Caco-2 (cell line): ENCODE data around the gene PGM2. TPM values are rescaled to one million over a fixed set of nuclear protein-coding genes. Genes with fewer than 3 reads are reported as not detected.

Source experiments
- BruUV-seq: library from RNA; stranded (reverse); fragments of 400-500 nt; replicated peaks from 2 replicates; lab custom pipeline; 2021; lab: Mats Ljungman, UMichigan
- CTCF ChIA-PET: fragments of 300-600 bp; sonication (Branson Sonifier 250); formaldehyde crosslinking; loops from one replicate; lab custom pipeline; 2022; ENCODE audit warnings: antibody characterized with exemption; lab: Charles Lee
- POLR2A ChIA-PET: fragments of 300-600 bp; sonication (Branson Sonifier 250); formaldehyde crosslinking; loops from one replicate; lab custom pipeline; 2022; ENCODE audit warnings: antibody characterized with exemption; lab: Charles Lee
- DNase-seq, 2 experiments: peaks; one replicate each; pipeline versions ENCODE4 v3.0.0 to v3.0.0-alpha.2; 2020 to 2022
- H3K27me3 ChIP-seq: replicated peaks from 2 replicates; pipeline ENCODE4 v1.6.0; 2011; ENCODE audit warnings: low read length; ENCODE audit not compliant: control insufficient read depth, insufficient read depth
- H3K36me3 ChIP-seq: 2 replicates; pipeline ENCODE4 v1.5.1; 2011; ENCODE audit warnings: low read length; ENCODE audit not compliant: control insufficient read depth, insufficient read depth
- H3K4me1 ChIP-seq: fragments of 250-450 bp; sonication (Bioruptor Pico); 2 replicates; pipeline ENCODE4 v1.5.1; 2020; ENCODE audit warnings: mild to moderate bottlenecking
- H3K4me3 ChIP-seq: 2 replicates; pipeline ENCODE4 v1.5.1; 2011; ENCODE audit warnings: low read depth, mild to moderate bottlenecking, control low read depth, low read length
- H3K9me3 ChIP-seq: fragments of 250-450 bp; sonication (Bioruptor Pico); 2 replicates; pipeline ENCODE4 v1.5.1; 2020; ENCODE audit warnings: mild to moderate bottlenecking, moderate library complexity
- H3K27ac Mint-ChIP-seq: one replicate; pipeline ENCODE4 v1.8.0; 2022; ENCODE audit warnings: mixed read lengths; ENCODE audit not compliant: unreplicated experiment
- H3K27me3 Mint-ChIP-seq: one replicate; pipeline ENCODE4 v1.8.0; 2022; ENCODE audit warnings: mixed read lengths; ENCODE audit not compliant: insufficient read depth, unreplicated experiment
- H3K36me3 Mint-ChIP-seq: one replicate; pipeline ENCODE4 v1.8.0; 2022; ENCODE audit warnings: mild to moderate bottlenecking, mixed read lengths; ENCODE audit not compliant: insufficient read depth, unreplicated experiment
- H3K4me1 Mint-ChIP-seq: one replicate; pipeline ENCODE4 v1.8.0; 2022; ENCODE audit warnings: low read depth, mixed read lengths; ENCODE audit not compliant: unreplicated experiment
- H3K4me3 Mint-ChIP-seq: one replicate; pipeline ENCODE4 v1.8.0; 2022; ENCODE audit warnings: mild to moderate bottlenecking, moderate library complexity, mixed read lengths; ENCODE audit not compliant: unreplicated experiment
- H3K9me3 Mint-ChIP-seq: one replicate; pipeline ENCODE4 v1.8.0; 2022; ENCODE audit warnings: mixed read lengths; ENCODE audit not compliant: unreplicated experiment
- intact Hi-C: fragments of 100-400 bp; cut with micrococcal nuclease; formaldehyde crosslinking; loops from one replicate; pipeline ENCODE4 v1.10.0; 2022; ENCODE audit not compliant: unreplicated experiment
- total RNA-seq: library from RNA; stranded (reverse); gene quantifications from 2 replicates; pipeline ENCODE4 v1.2.3, GENCODE V29; 2022
- TF ChIP-seq, protein P1 (sequence below), 2 experiments: fragments of 200-600 bp in 1 of 2; IDR thresholded peaks; 1 replicate in 1 of 2; 2 replicates in 1 of 2; pipeline versions ENCODE4 v1.5.1 to v1.8.0; 2011 to 2022; ENCODE audit warnings: antibody characterized with exemption in 1 of 2, control low read depth in 1 of 2, inconsistent platforms in 1 of 2, low read depth in 1 of 2, low read length in 1 of 2, mild to moderate bottlenecking in 1 of 2, moderate library complexity in 1 of 2; ENCODE audit not compliant: insufficient read depth in 1 of 2, severe bottlenecking in 1 of 2, unreplicated experiment in 1 of 2

The PGM2 gene
- total RNA-seq, 1 experiment from 2014 or later, result 33.4 TPM

DNA sequence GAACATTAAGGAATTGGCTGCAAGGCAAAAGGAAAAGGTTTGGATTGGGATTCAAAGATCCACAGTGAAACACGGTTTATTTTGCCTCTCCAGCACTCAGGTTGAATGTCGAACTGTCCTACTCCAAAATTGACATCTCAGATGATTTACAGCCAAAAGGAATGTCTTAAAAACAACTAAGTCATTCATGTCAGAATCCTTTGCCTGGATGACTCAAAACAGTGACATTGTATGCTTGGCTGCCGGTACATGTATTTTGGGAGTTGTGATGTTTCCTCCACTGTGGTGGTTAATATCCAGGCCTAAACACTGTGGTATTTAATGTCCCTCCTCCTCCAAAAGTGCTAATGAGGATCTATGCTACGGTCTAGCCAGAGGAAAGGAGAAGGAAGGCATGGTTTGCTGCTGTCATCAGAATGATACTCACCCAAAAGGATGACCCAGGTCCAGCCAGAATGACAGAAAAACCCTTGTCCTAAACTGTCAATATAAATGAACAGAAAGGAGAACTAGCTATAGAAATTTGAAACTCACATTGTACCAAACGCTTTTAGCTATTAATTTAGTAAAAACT is 20.9 kb downstream of the PGM2 start:
- POLR2A ChIA-PET, result no interaction called here
- BruUV-seq, result no TSS peak
- Mint-ChIP-seq H3K9me3 (no peaks in the 10 kb centered on the region), H3K36me3 (peaks cover 15% of the 10 kb centered on the region), H3K27me3 (no peaks in the 10 kb centered on the region), H3K4me1 (no peaks in the 10 kb centered on the region), H3K4me3 (no peak overlapping the region), H3K27ac (no peak overlapping the region)
- intact Hi-C loops, result no loop called here
- Histone ChIP-seq H3K4me3 (no peak overlapping the region), H3K36me3 (no peaks in the 10 kb centered on the region), H3K27me3 (no peaks in the 10 kb centered on the region), H3K4me1 (no peaks in the 10 kb centered on the region), H3K9me3 (no peaks in the 10 kb centered on the region)
- CTCF ChIA-PET, result no interaction called here
- TF ChIP-seq, protein P1, sequence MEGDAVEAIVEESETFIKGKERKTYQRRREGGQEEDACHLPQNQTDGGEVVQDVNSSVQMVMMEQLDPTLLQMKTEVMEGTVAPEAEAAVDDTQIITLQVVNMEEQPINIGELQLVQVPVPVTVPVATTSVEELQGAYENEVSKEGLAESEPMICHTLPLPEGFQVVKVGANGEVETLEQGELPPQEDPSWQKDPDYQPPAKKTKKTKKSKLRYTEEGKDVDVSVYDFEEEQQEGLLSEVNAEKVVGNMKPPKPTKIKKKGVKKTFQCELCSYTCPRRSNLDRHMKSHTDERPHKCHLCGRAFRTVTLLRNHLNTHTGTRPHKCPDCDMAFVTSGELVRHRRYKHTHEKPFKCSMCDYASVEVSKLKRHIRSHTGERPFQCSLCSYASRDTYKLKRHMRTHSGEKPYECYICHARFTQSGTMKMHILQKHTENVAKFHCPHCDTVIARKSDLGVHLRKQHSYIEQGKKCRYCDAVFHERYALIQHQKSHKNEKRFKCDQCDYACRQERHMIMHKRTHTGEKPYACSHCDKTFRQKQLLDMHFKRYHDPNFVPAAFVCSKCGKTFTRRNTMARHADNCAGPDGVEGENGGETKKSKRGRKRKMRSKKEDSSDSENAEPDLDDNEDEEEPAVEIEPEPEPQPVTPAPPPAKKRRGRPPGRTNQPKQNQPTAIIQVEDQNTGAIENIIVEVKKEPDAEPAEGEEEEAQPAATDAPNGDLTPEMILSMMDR (IDR thresholded peaks at IDR 0.05; ENCODE audit: insufficient read depth in 1 of 2, low read depth in 1 of 2, low read length in 1 of 2, severe bottlenecking in 1 of 2, unreplicated experiment in 1 of 2), result no peak
- no peak for DNase-seq

DNA sequence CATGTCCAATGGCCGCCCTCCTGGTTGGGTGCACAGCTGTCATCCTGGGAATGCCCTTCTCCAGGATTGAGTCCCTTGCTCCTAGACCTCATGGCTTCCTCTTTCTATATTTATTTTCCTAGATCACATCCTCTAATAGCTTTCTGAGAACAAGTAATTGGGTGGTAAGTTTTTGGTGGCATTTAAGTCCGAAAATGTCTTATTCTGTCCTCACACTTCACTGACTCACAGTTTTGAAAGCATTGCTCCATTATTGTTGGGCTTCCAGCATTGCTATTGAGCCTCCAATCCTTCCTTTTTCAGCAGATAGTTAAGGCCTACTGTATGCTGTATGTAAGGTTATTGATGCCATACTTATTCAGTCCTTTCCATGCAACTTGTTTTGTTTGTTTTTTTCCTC is 25.9 kb downstream of the PGM2 start:
- intact Hi-C loops, result no loop called here
- Histone ChIP-seq H3K36me3 (no peaks in the 10 kb centered on the region), H3K27me3 (no peaks in the 10 kb centered on the region), H3K4me1 (no peaks in the 10 kb centered on the region), H3K4me3 (no peak overlapping the region), H3K9me3 (no peaks in the 10 kb centered on the region)
- Mint-ChIP-seq H3K27ac (no peak overlapping the region), H3K36me3 (peaks cover 11% of the 10 kb centered on the region), H3K27me3 (no peaks in the 10 kb centered on the region), H3K9me3 (no peaks in the 10 kb centered on the region), H3K4me1 (no peaks in the 10 kb centered on the region), H3K4me3 (no peak overlapping the region)
- no TSS peak for BruUV-seq
- TF ChIP-seq, protein P1 (IDR thresholded peaks at IDR 0.05; ENCODE audit: insufficient read depth in 1 of 2, low read depth in 1 of 2, low read length in 1 of 2, severe bottlenecking in 1 of 2, unreplicated experiment in 1 of 2), result no peak
- ChIA-PET CTCF (no interaction called here), POLR2A (no interaction called here)
- DNase-seq, result no peak

DNA sequence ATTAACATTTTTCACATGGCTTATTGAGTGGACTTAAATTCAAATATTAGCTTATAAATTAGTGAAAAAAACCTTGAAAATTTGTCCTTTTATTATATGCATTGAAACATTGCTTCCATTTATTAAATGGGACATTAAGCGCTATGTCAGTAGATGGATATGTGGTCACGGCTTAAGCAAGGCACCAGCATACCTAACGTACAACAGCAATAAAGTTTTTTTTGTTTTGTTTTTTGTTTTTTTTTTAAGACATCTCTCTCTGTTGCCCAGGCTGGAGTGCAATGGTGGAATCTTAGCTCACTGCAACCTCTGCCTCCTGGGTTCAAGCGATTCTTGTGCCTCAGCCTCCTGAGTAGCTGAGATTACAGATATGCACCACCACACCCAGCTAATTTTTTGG is 31.6 kb downstream of the PGM2 start:
- H3K4me3 ChIP-seq, result no peak overlapping the region
- no peak for DNase-seq
- intact Hi-C loops, result no loop called here
- H3K9me3 ChIP-seq, result no peaks in the 10 kb centered on the region
- POLR2A ChIA-PET, result no interaction called here
- CTCF ChIA-PET, result interaction anchor here (0.7 kb wide), 1 partner anchor 165 kb away, joined by 3 read pairs; no protein-coding TSS in a partner anchor
- Mint-ChIP-seq H3K4me3 (no peak overlapping the region), H3K9me3 (no peaks in the 10 kb centered on the region), H3K27ac (no peak overlapping the region), H3K4me1 (no peaks in the 10 kb centered on the region), H3K36me3 (peaks cover 20% of the 10 kb centered on the region), H3K27me3 (no peaks in the 10 kb centered on the region)
- TF ChIP-seq, protein P1 (IDR thresholded peaks at IDR 0.05; ENCODE audit: insufficient read depth in 1 of 2, low read depth in 1 of 2, low read length in 1 of 2, severe bottlenecking in 1 of 2, unreplicated experiment in 1 of 2), result no peak
- H3K27me3 ChIP-seq, result no peaks in the 10 kb centered on the region
- H3K4me1 ChIP-seq, result no peaks in the 10 kb centered on the region
- 0 out of 2 replicates have a peak, but pooled peaks cover under 1% of the 10 kb centered on the region for H3K36me3 ChIP-seq
- BruUV-seq, result no TSS peak
